LNCaP clone FGC (cell line): ENCODE results near the gene IMMP2L.

Experiments
- DNase-seq: peaks from one replicate; pipeline ENCODE4 v3.0.0-alpha.2; 2011; ENCODE audit warnings: low read depth
- H3K4me3 ChIP-seq: 2 replicates; pipeline ENCODE4 v1.5.1; 2011; ENCODE audit warnings: mild to moderate bottlenecking, low read depth, low read length, control low read depth
- CTCF ChIP-seq: IDR thresholded peaks from 2 replicates; pipeline ENCODE4 v1.5.1; 2012; ENCODE audit warnings: mild to moderate bottlenecking; ENCODE audit not compliant: control insufficient read depth, insufficient read depth; ENCODE audit errors: extremely low read depth

IMMP2L gene

GRCh38 chr7:111126987-111127386 is 435.3 kb downstream of the IMMP2L start:
- no peak for TF ChIP-seq CTCF
- no peak for DNase-seq

DNA sequence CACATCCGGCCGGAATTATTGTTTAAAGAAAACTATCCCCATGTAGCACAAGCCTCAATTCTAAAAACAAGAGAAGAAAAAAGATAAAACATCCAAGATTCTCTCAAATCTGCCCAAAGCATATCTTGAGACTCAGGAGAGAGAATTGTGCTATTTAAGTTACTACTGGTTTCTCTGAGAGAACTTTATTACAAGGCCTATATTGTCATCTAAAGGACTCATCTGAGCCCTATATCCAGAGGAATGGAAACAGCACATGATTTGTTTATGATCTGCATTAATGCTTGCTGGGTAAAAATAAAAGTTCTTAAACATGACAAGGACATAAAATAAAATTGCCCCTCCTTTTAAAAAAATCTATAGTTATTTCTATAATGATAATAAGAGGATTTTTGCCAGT is 446.3 kb downstream of the IMMP2L start:
- DNase-seq, result no peak
- no peak overlapping the region for H3K4me3 ChIP-seq

More at GRCh38 chr7:111126987-111127386, 435.3 kb downstream of the IMMP2L start:
- H3K4me3 ChIP-seq, result no peak overlapping the region

GRCh38 chr7:111113263-111114017 is 448.9 kb downstream of the IMMP2L start:
- H3K4me3 ChIP-seq, result no peak overlapping the region
- no peak for DNase-seq
- no peak for TF ChIP-seq CTCF

More for the DNA sequence above, 446.3 kb downstream of the IMMP2L start:
- no peak for TF ChIP-seq CTCF

GRCh38 chr7:111112439-111112838 is 449.9 kb downstream of the IMMP2L start:
- H3K4me3 ChIP-seq, result no peak overlapping the region
- DNase-seq, result no peak
- no peak for TF ChIP-seq CTCF

- DNase-seq, result no peak
- no peak for TF ChIP-seq CTCF
Observed at GRCh38 chr7:111108496-111108895, 453.8 kb downstream of the IMMP2L start.

GRCh38 chr7:111108000-111108399 is 454.3 kb downstream of the IMMP2L start:
- no peak overlapping the region for H3K4me3 ChIP-seq
- peak; percentile 26 for DNase-seq
- no peak for TF ChIP-seq CTCF

More at GRCh38 chr7:111108496-111108895, 453.8 kb downstream of the IMMP2L start:
- H3K4me3 ChIP-seq, result no peak overlapping the region

- H3K4me3 ChIP-seq, result no peak overlapping the region
- no peak for DNase-seq
- no peak for TF ChIP-seq CTCF
Observed at GRCh38 chr7:111107579-111107978, 454.7 kb downstream of the IMMP2L start.
